Measurements from ENCODE around the gene SLC2A10.
"Not testable (repeated sequence)": the region's sequence is repeated elsewhere in the genome, so short reads cannot be mapped to it uniquely, and the experiment has no call there.

SLC2A10 gene

GRCh38 chr20:46709459-46710152, at the start of gene SLC2A10:
TSS of gene SLC2A10 (plus strand) at chr20:46709649. CDS start at chr20:46709737, 88 bp downstream.
- DNase-seq, result no peak

GRCh38 chr20:46660487-46660886, 49.0 kb upstream of the SLC2A10 start:
- DNase-seq, result no peak

- no peak for DNase-seq
Measured at GRCh38 chr20:46661659-46662058, 47.8 kb upstream of the SLC2A10 start.

GRCh38 chr20:46663531-46663930, 45.9 kb upstream of the SLC2A10 start:
- no peak for DNase-seq

- no peak for DNase-seq
Measured at GRCh38 chr20:46665602-46666001, 43.8 kb upstream of the SLC2A10 start.

- no peak for DNase-seq
Measured at GRCh38 chr20:46666306-46666705, 43.1 kb upstream of the SLC2A10 start.

- DNase-seq, result no peak
Measured at GRCh38 chr20:46666818-46667515, 42.5 kb upstream of the SLC2A10 start.

GRCh38 chr20:46670228-46670584, 39.2 kb upstream of the SLC2A10 start:
- DNase-seq, result no peak

GRCh38 chr20:46670585-46671584, 38.6 kb upstream of the SLC2A10 start:
- no peak for DNase-seq

GRCh38 chr20:46671866-46672542, 37.4 kb upstream of the SLC2A10 start:
- no peak for DNase-seq

- DNase-seq, result no peak
Measured at GRCh38 chr20:46672543-46673148, 36.8 kb upstream of the SLC2A10 start.

GRCh38 chr20:46673394-46674252, 35.8 kb upstream of the SLC2A10 start:
- DNase-seq, result no peak

GRCh38 chr20:46674253-46675083, 35.0 kb upstream of the SLC2A10 start:
- no peak for DNase-seq

- DNase-seq, result not testable (repeated sequence)
Measured at GRCh38 chr20:46676649-46677316, 32.7 kb upstream of the SLC2A10 start.

GRCh38 chr20:46677608-46678007, 31.8 kb upstream of the SLC2A10 start:
- no peak for DNase-seq

GRCh38 chr20:46678516-46678915, 30.9 kb upstream of the SLC2A10 start:
- DNase-seq, result no peak

- no peak for DNase-seq
Measured at GRCh38 chr20:46680684-46681031, 28.8 kb upstream of the SLC2A10 start.

GRCh38 chr20:46681032-46681854, 28.2 kb upstream of the SLC2A10 start:
- peak; percentile 45 for DNase-seq

Measured in NCI-H526 treated with DMSO at 0.1 percent for 48 hours (cell line).